HG03135 (cell line): ENCODE data around the gene KCNAB1.

Experiments used
- ATAC-seq: cut with Tn5 transposase; IDR thresholded peaks from one replicate; pipeline ENCODE4 v1.9.1; 2021; ENCODE audit warnings: mild to moderate bottlenecking, moderate library complexity; ENCODE audit not compliant: unreplicated experiment

Gene KCNAB1

DNA sequence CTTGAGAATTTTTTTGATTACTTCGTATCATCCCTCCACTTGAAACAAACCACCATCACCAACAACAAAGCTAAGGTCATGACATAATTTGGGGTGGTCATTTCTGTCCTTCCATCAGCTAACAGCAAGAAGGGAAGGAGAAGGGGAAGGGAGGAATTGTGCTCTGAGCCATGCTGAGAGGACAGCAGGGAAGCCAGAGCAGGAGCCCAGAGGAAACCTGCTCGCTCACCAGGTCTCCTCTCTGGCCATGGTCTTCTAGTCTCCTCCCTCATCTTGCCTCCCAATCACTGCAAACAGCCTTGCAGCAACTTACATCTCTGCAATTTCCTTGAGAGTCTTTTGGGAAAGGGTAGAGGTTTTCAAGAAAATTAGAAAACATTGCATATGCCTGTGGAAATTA, 237.9 kb downstream of the KCNAB1 start:
- no peak for ATAC-seq

GRCh38 chr3:156359368-156359767, 239.0 kb downstream of the KCNAB1 start:
- ATAC-seq = no peak

- no peak for ATAC-seq
These were observed 239.7 kb downstream of the KCNAB1 start for GRCh38 chr3:156360083-156360482.

DNA sequence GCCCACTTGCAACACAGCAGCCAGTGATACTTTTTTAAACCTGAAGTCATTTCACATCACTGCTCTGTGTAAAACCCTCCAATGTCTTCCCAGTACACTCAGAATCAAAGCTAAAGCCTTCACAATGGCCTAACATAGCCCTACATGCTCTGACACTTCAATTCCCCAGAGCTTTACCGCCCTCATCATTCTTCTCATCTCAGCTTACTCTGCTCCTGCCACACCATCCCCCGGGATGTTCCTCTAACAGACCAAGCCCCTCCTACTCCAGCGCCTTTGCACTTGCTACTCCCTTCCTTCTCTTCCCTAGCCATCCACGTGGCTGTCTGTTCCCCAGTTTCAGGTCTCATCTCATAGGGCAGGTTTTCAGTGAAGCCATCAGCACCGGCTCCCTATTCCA, 240.6 kb downstream of the KCNAB1 start:
- ATAC-seq = no peak

DNA sequence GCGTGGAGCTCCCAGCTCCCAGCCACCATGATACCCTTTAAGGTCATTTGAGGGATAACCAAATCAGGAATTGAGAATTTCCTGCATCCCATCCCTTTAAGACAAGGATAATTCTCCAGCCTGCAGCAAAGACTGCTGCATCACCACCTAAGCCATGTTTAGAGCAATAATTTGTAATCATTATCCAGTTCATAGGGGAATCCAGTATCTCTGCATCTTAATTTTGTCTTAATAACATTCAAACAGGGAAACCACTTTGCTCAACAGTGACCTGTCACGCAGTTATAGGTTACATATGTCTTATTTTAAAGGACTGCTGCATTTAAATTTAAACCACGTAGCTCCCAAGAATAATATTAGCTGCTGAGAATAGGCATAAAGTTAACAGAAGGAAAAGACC, 246.2 kb downstream of the KCNAB1 start:
- no peak for ATAC-seq

GRCh38 chr3:156368189-156368588, 247.8 kb downstream of the KCNAB1 start:
- ATAC-seq = no peak

DNA sequence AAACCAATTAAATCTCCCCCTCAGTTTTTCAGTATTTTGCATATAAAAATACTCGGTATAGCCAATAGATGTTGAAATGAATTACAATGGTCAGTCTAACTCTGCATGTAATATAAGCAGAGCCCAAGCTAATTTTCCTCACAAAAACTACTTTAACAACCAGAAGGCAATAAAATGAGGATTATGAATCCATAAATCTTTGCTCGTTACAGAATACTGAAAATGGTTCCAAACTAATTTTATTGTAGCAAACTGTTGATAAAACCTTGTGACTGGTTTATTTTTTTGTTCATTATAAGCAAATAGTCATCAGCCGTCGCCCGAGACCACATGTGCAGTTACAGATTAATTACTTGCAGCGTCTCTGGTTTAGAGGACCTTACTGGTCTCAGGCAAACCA, 251.3 kb downstream of the KCNAB1 start:
- no peak for ATAC-seq

GRCh38 chr3:156373095-156373494, 252.7 kb downstream of the KCNAB1 start:
- ATAC-seq = no peak

GRCh38 chr3:156373654-156374053, 253.3 kb downstream of the KCNAB1 start:
- ATAC-seq = no peak

DNA sequence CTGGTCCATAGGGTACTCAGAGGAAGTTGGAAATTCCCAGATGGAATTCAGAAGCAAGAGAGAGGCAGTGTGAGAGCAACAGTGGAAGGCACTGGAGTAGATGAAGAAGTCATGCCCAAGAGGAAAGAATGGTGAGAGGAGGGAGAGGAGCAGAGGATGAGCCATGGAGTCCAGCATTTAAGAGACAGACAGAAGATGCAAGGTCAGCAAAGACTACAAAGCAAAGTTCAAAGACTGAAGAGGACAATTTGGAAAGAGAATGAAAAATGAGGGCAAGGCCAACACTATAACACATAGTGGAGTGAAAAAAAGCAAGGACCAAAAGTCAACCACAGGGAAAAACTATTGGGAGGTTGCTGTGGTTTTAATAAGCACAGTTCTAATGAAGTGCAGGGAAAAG, 255.8 kb downstream of the KCNAB1 start:
- no peak for ATAC-seq

DNA sequence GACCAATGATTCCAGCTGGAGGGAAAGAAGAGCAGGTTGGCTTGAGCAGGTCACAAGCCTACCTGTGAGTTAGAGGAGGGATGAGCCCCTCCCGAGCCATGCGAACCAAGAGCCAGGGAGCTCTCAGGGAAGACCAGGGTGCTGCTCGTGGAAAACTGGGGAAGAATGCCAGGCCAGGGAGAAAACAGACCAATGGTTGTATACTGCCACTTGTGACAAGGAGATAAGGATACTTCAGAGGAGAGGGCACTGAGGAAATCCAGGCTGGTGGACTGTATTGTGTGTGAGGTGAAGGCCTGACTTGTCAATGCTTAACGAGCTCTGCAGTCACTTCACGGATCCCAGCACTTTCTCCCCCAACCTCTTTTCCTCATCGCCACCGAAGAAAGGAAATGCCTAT, 256.9 kb downstream of the KCNAB1 start:
- no peak for ATAC-seq

- ATAC-seq = no peak
These were observed 257.3 kb downstream of the KCNAB1 start for GRCh38 chr3:156377718-156378117.

- ATAC-seq = no peak
These were observed 258.5 kb downstream of the KCNAB1 start for GRCh38 chr3:156378871-156379270.

- no peak for ATAC-seq
These were observed 258.9 kb downstream of the KCNAB1 start for GRCh38 chr3:156379327-156379726.

DNA sequence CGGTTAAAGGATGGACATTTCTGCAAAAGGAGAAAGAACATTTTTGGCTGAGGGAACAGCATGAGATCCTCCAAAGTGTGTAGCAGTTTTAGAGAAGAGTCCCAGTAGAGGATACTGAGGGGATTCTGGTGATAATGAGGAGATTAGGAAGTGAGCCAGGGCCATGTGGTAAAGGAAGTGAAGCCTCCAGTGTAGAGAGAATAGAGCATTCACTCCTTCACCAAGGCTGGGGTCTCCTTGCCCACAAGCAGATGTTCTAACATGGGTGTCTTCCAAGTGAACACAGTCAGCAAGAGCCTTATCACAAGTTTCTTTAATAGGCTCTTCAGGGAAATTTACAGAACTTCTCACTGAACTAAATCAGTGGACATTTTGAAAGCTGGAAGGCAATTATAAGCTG, 260.9 kb downstream of the KCNAB1 start:
- ATAC-seq = no peak

DNA sequence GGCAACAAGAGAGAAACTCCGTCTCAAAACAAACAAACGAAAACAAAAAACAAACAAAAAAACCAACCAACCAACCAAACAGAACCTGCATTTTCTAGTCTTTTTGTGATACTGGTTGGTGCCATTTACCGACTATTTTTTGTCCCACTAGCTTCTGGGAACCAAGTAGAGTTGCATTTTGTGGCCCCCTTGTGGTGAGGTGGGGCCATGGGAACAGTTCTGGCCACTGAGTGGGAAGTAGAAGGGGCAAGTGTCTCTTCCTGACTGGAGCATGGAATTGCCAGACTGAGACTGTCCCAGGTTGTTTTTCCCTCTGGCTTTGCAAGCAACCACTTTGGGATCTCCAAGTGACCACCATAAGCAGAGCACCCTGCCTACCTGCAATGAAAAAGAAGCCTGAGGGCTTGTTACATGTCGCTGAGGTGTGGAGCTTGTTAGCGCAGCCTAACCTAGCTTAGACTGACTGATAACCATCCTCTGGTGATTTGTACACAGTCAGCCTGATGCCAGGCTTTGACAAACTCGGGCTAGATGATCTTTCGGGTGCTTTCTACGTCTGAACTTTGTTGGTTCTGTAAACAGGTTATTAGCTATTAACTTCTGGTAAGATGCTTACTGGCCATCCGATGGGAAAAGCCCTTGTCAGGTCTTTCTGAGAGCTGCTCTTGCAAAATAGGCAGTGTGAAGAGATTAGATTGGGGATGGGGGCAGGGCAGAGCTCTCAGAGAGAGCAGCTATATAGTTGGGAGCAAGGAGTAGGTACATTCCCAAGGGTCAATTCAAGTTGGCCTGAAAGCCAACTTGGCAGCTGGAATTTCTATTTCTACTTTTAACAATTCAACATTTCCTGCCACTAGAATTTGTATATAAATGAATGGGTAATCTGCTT, 262.3 kb downstream of the KCNAB1 start:
- peak; percentile 55 for ATAC-seq

- ATAC-seq = no peak
These were observed 263.2 kb downstream of the KCNAB1 start for GRCh38 chr3:156383441-156384025.

- no peak for ATAC-seq
These were observed 268.4 kb downstream of the KCNAB1 start for GRCh38 chr3:156388497-156389448.

DNA sequence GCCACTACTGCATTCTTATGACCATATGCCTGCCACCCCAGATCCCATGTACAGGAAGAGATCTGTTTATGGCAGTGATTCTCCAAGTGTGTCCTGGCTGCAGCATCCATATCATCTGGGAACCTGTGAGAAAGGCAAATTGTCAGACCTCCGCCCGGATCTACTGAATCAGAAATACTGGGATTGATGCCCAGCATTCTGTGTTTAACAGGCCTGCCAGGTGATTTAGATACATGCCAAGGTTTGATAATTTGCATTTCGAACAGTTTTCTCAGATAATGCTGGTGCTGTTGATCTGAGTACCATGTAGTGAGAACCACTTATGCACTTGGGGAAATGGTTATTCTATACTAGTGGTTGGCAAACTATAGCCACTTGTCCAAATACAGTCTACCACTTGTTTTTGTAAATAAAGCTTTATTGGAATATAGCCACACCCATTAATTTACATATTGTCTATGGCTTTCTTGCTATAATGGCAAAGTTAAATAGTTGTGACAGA, 269.1 kb downstream of the KCNAB1 start:
- no peak for ATAC-seq

GRCh38 chr3:156390846-156391245, 270.5 kb downstream of the KCNAB1 start:
- ATAC-seq = no peak
